OCI-LY7 (cell line): Measurements from ENCODE around the gene BICC1. TPM values are rescaled to one million over a fixed set of nuclear protein-coding genes. Genes with fewer than 3 reads are reported as not detected.

Experiments used
- BruUV-seq: library from RNA; stranded (reverse); fragments of 400-500 nt; replicated peaks from 2 replicates; lab custom pipeline; 2021; lab: Mats Ljungman, UMichigan
- CTCF ChIA-PET: fragments of 300-600 bp; sonication (Branson Sonifier 250); formaldehyde crosslinking; loops from one replicate; lab custom pipeline; 2022; ENCODE audit warnings: antibody characterized with exemption; ENCODE audit not compliant: unreplicated experiment; lab: Charles Lee
- POLR2A ChIA-PET: fragments of 300-600 bp; sonication (Branson Sonifier 250); formaldehyde crosslinking; loops from one replicate; lab custom pipeline; 2022; ENCODE audit warnings: antibody characterized with exemption; lab: Charles Lee
- DNase-seq: peaks from one replicate; pipeline ENCODE4 v3.0.0-alpha.2; 2015; ENCODE audit warnings: low spot score
- H2AFZ ChIP-seq: fragments of 200-600 bp; sonication (generic), shearing (Covaris generic); 2 replicates; pipeline ENCODE4 v1.6.1; 2014; ENCODE audit warnings: mild to moderate bottlenecking, antibody characterized with exemption, low read length, moderate library complexity
- H3K27ac ChIP-seq: fragments of 200-600 bp; sonication (generic); 2 replicates; pipeline ENCODE4 v1.5.1; 2014; ENCODE audit warnings: mixed run types, low read depth, mild to moderate bottlenecking, moderate library complexity, low read length, inconsistent platforms; ENCODE audit not compliant: poor library complexity, severe bottlenecking
- H3K36me3 ChIP-seq: fragments of 200-600 bp; sonication (generic); 2 replicates; pipeline ENCODE4 v1.6.1; 2014; ENCODE audit warnings: mild to moderate bottlenecking, antibody characterized with exemption, low read length, moderate library complexity, mixed read lengths; ENCODE audit not compliant: insufficient read depth
- H3K4me1 ChIP-seq: fragments of 200-600 bp; sonication (generic); 2 replicates; pipeline ENCODE4 v1.5.1; 2014; ENCODE audit warnings: mild to moderate bottlenecking, low read length; ENCODE audit not compliant: insufficient read depth, poor library complexity, severe bottlenecking
- H3K4me2 ChIP-seq: fragments of 200-600 bp; sonication (generic); 2 replicates; pipeline ENCODE4 v1.6.1; 2014; ENCODE audit warnings: mild to moderate bottlenecking, low read length
- H3K4me3 ChIP-seq: fragments of 200-600 bp; sonication (generic); 2 replicates; pipeline ENCODE4 v1.5.1; 2014; ENCODE audit warnings: mild to moderate bottlenecking, low read depth, low read length; ENCODE audit not compliant: poor library complexity, severe bottlenecking
- H3K79me2 ChIP-seq: fragments of 200-600 bp; sonication (generic); 2 replicates; pipeline ENCODE4 v1.6.1; 2016; ENCODE audit warnings: low read depth, mild to moderate bottlenecking, low read length, moderate library complexity, mixed read lengths; ENCODE audit not compliant: insufficient read depth
- H3K9me2 ChIP-seq: fragments of 200-600 bp; sonication (generic); 2 replicates; pipeline ENCODE4 v1.6.1; 2016; ENCODE audit warnings: mild to moderate bottlenecking, low read length, mixed read lengths; ENCODE audit not compliant: insufficient read depth
- H3K9me3 ChIP-seq: fragments of 200-600 bp; sonication (generic); 2 replicates; pipeline ENCODE4 v1.6.1; 2014; ENCODE audit warnings: mild to moderate bottlenecking, mixed run types, low read length, mixed read lengths
- H4K20me1 ChIP-seq: fragments of 200-600 bp; sonication (generic); 2 replicates; pipeline ENCODE4 v1.6.1; 2014; ENCODE audit warnings: mild to moderate bottlenecking, antibody characterized with exemption, low read length, moderate library complexity, mixed read lengths; ENCODE audit not compliant: insufficient read depth
- CTCF ChIP-seq: fragments of 200-600 bp; sonication (generic); conservative IDR thresholded peaks from 2 replicates; pipeline ENCODE4 v1.5.1; 2014; ENCODE audit warnings: mild to moderate bottlenecking, antibody characterized with exemption, low read length, moderate library complexity, mixed read lengths
- EZH2phosphoT487 ChIP-seq: fragments of 200-600 bp; sonication (generic); IDR thresholded peaks from 2 replicates; pipeline ENCODE4 v1.6.1; 2018; ENCODE audit warnings: low read depth, borderline replicate concordance, mild to moderate bottlenecking, mixed run types, antibody characterized with exemption, low read length, moderate library complexity, mixed read lengths
- intact Hi-C: fragments of 100-400 bp; cut with micrococcal nuclease; formaldehyde crosslinking; loops from one replicate; pipeline ENCODE4 v1.10.0; 2022; ENCODE audit not compliant: unreplicated experiment
- total RNA-seq, 2 experiments: library from RNA; depleted of rRNA in 1 of 2; stranded (reverse); fragments of >200 nt in 1 of 2; shearing (Covaris generic) in 1 of 2; gene quantifications; 2 replicates each; pipeline ENCODE4 v1.2.3, GENCODE V29; 2014 to 2022

Gene BICC1
- total RNA-seq, 2 experiments from 2014 or later = not detected

- Histone ChIP-seq H3K9me3 (no peaks in the 10 kb centered on the region), H4K20me1 (no peaks in the 10 kb centered on the region), H3K4me3 (no peak overlapping the region), H3K27ac (no peak overlapping the region), H3K36me3 (no peaks in the 10 kb centered on the region), H3K4me2 (no peak overlapping the region), H3K9me2 (no peaks in the 10 kb centered on the region), H2AFZ (no peak overlapping the region), H3K79me2 (no peaks in the 10 kb centered on the region), H3K4me1 (no peaks in the 10 kb centered on the region)
- CTCF ChIA-PET = no interaction called here
- BruUV-seq = no TSS peak
- no peak for DNase-seq
- TF ChIP-seq CTCF (no peak), EZH2phosphoT487 (no peak)
- intact Hi-C loops = no loop called here
- POLR2A ChIA-PET = no interaction called here
Observed at GRCh38 chr10:58843760-58844159, 331.1 kb downstream of the BICC1 start.

- ChIA-PET CTCF (no interaction called here), POLR2A (no interaction called here)
- no TSS peak for BruUV-seq
- H3K4me3 ChIP-seq = no peak overlapping the region
- H3K4me1 ChIP-seq = no peaks in the 10 kb centered on the region
- no peaks in the 10 kb centered on the region for H3K79me2 ChIP-seq
- no peaks in the 10 kb centered on the region for H4K20me1 ChIP-seq
- no peak overlapping the region for H3K4me2 ChIP-seq
- no peak overlapping the region for H3K27ac ChIP-seq
- no peak for DNase-seq
- TF ChIP-seq CTCF = no peak
- TF ChIP-seq EZH2phosphoT487 = no peak
- no peaks in the 10 kb centered on the region for H3K9me2 ChIP-seq
- no peak overlapping the region for H2AFZ ChIP-seq
- intact Hi-C loops = no loop called here
- H3K36me3 ChIP-seq = no peaks in the 10 kb centered on the region
- no peaks in the 10 kb centered on the region for H3K9me3 ChIP-seq
Observed at GRCh38 chr10:58844680-58845079, 332.0 kb downstream of the BICC1 start.

- Histone ChIP-seq H3K9me3 (no peaks in the 10 kb centered on the region), H3K4me1 (no peaks in the 10 kb centered on the region), H3K4me3 (no peak overlapping the region), H3K9me2 (no peaks in the 10 kb centered on the region), H3K36me3 (no peaks in the 10 kb centered on the region), H3K79me2 (no peaks in the 10 kb centered on the region), H3K27ac (no peak overlapping the region), H2AFZ (no peak overlapping the region), H3K4me2 (no peak overlapping the region), H4K20me1 (no peaks in the 10 kb centered on the region)
- no TSS peak for BruUV-seq
- TF ChIP-seq CTCF (no peak), EZH2phosphoT487 (no peak)
- CTCF ChIA-PET = no interaction called here
- no peak for DNase-seq
- POLR2A ChIA-PET = interaction anchor here (0.7 kb wide), 1 partner anchor 62 kb away, joined by 3 read pairs; no protein-coding TSS in a partner anchor
- intact Hi-C loops = no loop called here
Observed at GRCh38 chr10:58846856-58847255, 334.2 kb downstream of the BICC1 start.
